K562 (cell line): Measurements from ENCODE around the gene KIF6. TPM values are rescaled to one million over a fixed set of nuclear protein-coding genes. Genes with fewer than 3 reads are reported as not detected.

Experiments
- ATAC-seq: fragments of 200-7000 bp; cut with Tn5 transposase; 3 replicates; pipeline ENCODE4 v1.9.1; 2020; ENCODE audit warnings: moderate library complexity
- BruUV-seq: library from RNA; stranded (reverse); fragments of 400-500 nt; replicated peaks from 2 replicates; lab custom pipeline; 2021; lab: Mats Ljungman, UMichigan
- CTCF ChIA-PET: fragments of 300-600 bp; formaldehyde crosslinking; extraction: SDS; loops from one replicate; lab custom pipeline; 2021; ENCODE audit warnings: low intra/inter-chr PET ratio; lab: Yijun Ruan, JAX
- POLR2A ChIA-PET: fragments of 300-600, 350-650 bp; sonication (Branson Sonifier 250); formaldehyde crosslinking; extraction: SDS; loops from one replicate; lab custom pipeline; 2021; ENCODE audit warnings: antibody characterized with exemption, inconsistent platforms; lab: Yijun Ruan, JAX
- DNase-seq, 4 experiments: peaks; one replicate each; pipeline versions ENCODE4 v3.0.0 to v3.0.0-alpha.2; 2011 to 2018; ENCODE audit warnings: low spot score in 3 of 4, mixed read lengths in 3 of 4; ENCODE audit errors: extremely low read depth in 1 of 4
- FAIRE-seq: peaks from 2 replicates; lab custom pipeline; 2011; peaks lifted over from hg19 to GRCh38; lab: Jason Lieb, UNC
- H2AFZ ChIP-seq: 2 replicates; pipeline ENCODE4 v1.6.0; 2011; ENCODE audit warnings: low read depth, low read length, control low read depth, inconsistent platforms
- H3K27ac ChIP-seq: fragments of 200-600 bp; 3 replicates; pipeline ENCODE4 v1.8.0; 2011; ENCODE audit warnings: low read depth, mild to moderate bottlenecking, control low read depth, inconsistent platforms, low read length, moderate library complexity, mixed read lengths; ENCODE audit errors: extremely low read depth
- H3K27me3 ChIP-seq, 2 experiments: fragments of 300-600 bp in 1 of 2; 2 replicates in 1 of 2; 3 replicates in 1 of 2; pipeline versions ENCODE4 v1.6.0 to v1.8.0; 2011; ENCODE audit warnings: inconsistent platforms in 2 of 2, low read length in 2 of 2, mild to moderate bottlenecking in 1 of 2, mixed read lengths in 1 of 2, moderate library complexity in 1 of 2; ENCODE audit not compliant: control insufficient read depth in 2 of 2, insufficient read depth in 2 of 2
- H3K36me3 ChIP-seq: fragments of 300-600 bp; 3 replicates; pipeline ENCODE4 v1.8.0; 2011; ENCODE audit warnings: mild to moderate bottlenecking, low read length, inconsistent platforms; ENCODE audit not compliant: control insufficient read depth, insufficient read depth
- H3K4me1 ChIP-seq, 2 experiments: fragments of 200-600 bp in 1 of 2; replicated peaks in 1 of 2; 2 replicates in 1 of 2; 3 replicates in 1 of 2; pipeline versions ENCODE4 v1.5.1 to v1.8.0; 2011; ENCODE audit warnings: inconsistent platforms in 2 of 2, low read length in 2 of 2, mild to moderate bottlenecking in 1 of 2, mixed read lengths in 1 of 2, moderate library complexity in 1 of 2; ENCODE audit not compliant: control insufficient read depth in 2 of 2, insufficient read depth in 2 of 2
- H3K4me2 ChIP-seq: 2 replicates; pipeline ENCODE4 v1.6.1; 2011; ENCODE audit warnings: low read length, control low read depth, inconsistent platforms, mixed read lengths; ENCODE audit not compliant: insufficient read depth
- H3K4me3 ChIP-seq: fragments of 200-600 bp; sonication (generic), shearing (Covaris generic); 2 replicates; pipeline ENCODE4 v1.5.1; 2016; ENCODE audit warnings: control low read depth, inconsistent platforms
- H3K79me2 ChIP-seq: fragments of 200-600 bp; 3 replicates; pipeline ENCODE4 v1.8.0; 2011; ENCODE audit warnings: low read length, inconsistent platforms; ENCODE audit not compliant: control insufficient read depth, insufficient read depth
- H3K9ac ChIP-seq, 2 experiments: 2 replicates each; pipeline versions ENCODE4 v1.6.0 to v1.6.1; 2011; ENCODE audit warnings: low read depth in 2 of 2, low read length in 2 of 2, control low read depth in 1 of 2, inconsistent platforms in 1 of 2, mild to moderate bottlenecking in 1 of 2, mixed read lengths in 1 of 2; ENCODE audit not compliant: insufficient read depth in 1 of 2
- H3K9me1 ChIP-seq: one replicate; pipeline ENCODE4 v1.6.0; 2011; ENCODE audit warnings: inconsistent platforms, mild to moderate bottlenecking, low read length, moderate library complexity; ENCODE audit not compliant: control insufficient read depth, insufficient read depth
- H3K9me3 ChIP-seq: replicated peaks from 2 replicates; pipeline ENCODE4 v1.5.1; 2011; ENCODE audit warnings: low read depth, low read length, inconsistent platforms; ENCODE audit not compliant: control insufficient read depth, insufficient read depth
- H4K20me1 ChIP-seq: replicated peaks from 2 replicates; pipeline ENCODE4 v1.6.1; 2011; ENCODE audit warnings: low read length, inconsistent platforms, mixed read lengths; ENCODE audit not compliant: control insufficient read depth, insufficient read depth
- BRD4 ChIP-seq: fragments of 200-600 bp; sonication (generic); IDR thresholded peaks from 2 replicates; pipeline ENCODE4 v1.6.1; 2017; ENCODE audit warnings: inconsistent platforms
- DNMT1 ChIP-seq: fragments of 450-650 bp; IDR thresholded peaks from 2 replicates; pipeline ENCODE4 v1.6.1; 2016; ENCODE audit warnings: antibody characterized with exemption, mild to moderate bottlenecking
- FOXP1 ChIP-seq: sonication (generic); formaldehyde crosslinking; IDR thresholded peaks from 2 replicates; pipeline ENCODE4 v1.8.0; 2022; ENCODE audit warnings: mild to moderate bottlenecking, missing genetic modification reagents
- HNRNPLL ChIP-seq: fragments of 200-400 bp; formaldehyde crosslinking; IDR thresholded peaks from 2 replicates; pipeline ENCODE4 v1.6.1; 2017; ENCODE audit warnings: low read length, low read depth, mild to moderate bottlenecking; ENCODE audit not compliant: poor library complexity, severe bottlenecking
- YBX1 ChIP-seq: fragments of 450-650 bp; IDR thresholded peaks from 2 replicates; pipeline ENCODE4 v1.7.1; 2016; ENCODE audit warnings: mild to moderate bottlenecking
- ZNF668 ChIP-seq: fragments of 250-450 bp; sonication (Bioruptor Pico); IDR thresholded peaks from 2 replicates; pipeline ENCODE4 v1.8.0; 2022; ENCODE audit warnings: mild to moderate bottlenecking, inconsistent platforms
- WGBS: fragments of 100-300 bp; shearing (Covaris generic); methylation state at CpG from one replicate; pipeline ENCODE4 v1.1.6; 2016; ENCODE audit warnings: low coverage, mixed read lengths; ENCODE audit not compliant: insufficient coverage; ENCODE audit errors: missing lambda C conversion rate; 5-methylcytosine and 5-hydroxymethylcytosine counted together
- in situ Hi-C: fragments of 300-500 bp; cut with MboI; formaldehyde crosslinking; loops from 4 replicates; pipeline ENCODE4 v1.15.0; 2018; ENCODE audit warnings: inconsistent platforms, mixed read lengths
- intact Hi-C: fragments of 100-400 bp; cut with micrococcal nuclease; formaldehyde crosslinking; loops from 2 replicates; pipeline ENCODE4 v1.14.2; 2022
- polyA plus RNA-seq, 8 experiments: library from polyadenylated mRNA; depleted of rRNA in 4 of 8; stranded (reverse) in 5 of 8; unstranded in 3 of 8; fragments of >200 nt; fragmentation: Nextera tagmentation in 2 of 8; fragmentation: Illumina TruSeq in 1 of 8; extraction: Ambion mirVana in 2 of 8; extraction: Trizol in 1 of 8; gene quantifications; 2 replicates each; pipeline versions ENCODE4 v1.2.1 to v1.2.3, GENCODE V29; 2011 to 2014; ENCODE audit warnings: inconsistent platforms in 1 of 8, missing spikeins in 1 of 8
- total RNA-seq, 7 experiments: library from RNA; depleted of rRNA in 6 of 7; stranded (reverse); fragments of >200 nt in 6 of 7; fragmentation: Illumina TruSeq in 2 of 7; extraction: Trizol in 2 of 7; gene quantifications; 2 replicates each; pipeline versions ENCODE4 v1.2.1 to v1.2.3, GENCODE V29; 2011 to 2021; ENCODE audit warnings: low replicate concordance in 1 of 7
- TF ChIP-seq, protein P1 (sequence below): fragments of 250-450 bp; sonication (Bioruptor Pico); IDR thresholded peaks from 2 replicates; pipeline ENCODE4 v1.6.1; 2021; ENCODE audit warnings: mild to moderate bottlenecking
- TF ChIP-seq, protein P2 (sequence below): sonication (generic); formaldehyde crosslinking; IDR thresholded peaks from 2 replicates; pipeline ENCODE4 v1.4.0; 2020; ENCODE audit warnings: mild to moderate bottlenecking, missing genetic modification reagents

The KIF6 gene
- total and polyA plus RNA-seq, 9 of the 15 experiments (the other 6 are each of a cell fraction or from before 2014, with no cell fraction given) = not detected

DNA sequence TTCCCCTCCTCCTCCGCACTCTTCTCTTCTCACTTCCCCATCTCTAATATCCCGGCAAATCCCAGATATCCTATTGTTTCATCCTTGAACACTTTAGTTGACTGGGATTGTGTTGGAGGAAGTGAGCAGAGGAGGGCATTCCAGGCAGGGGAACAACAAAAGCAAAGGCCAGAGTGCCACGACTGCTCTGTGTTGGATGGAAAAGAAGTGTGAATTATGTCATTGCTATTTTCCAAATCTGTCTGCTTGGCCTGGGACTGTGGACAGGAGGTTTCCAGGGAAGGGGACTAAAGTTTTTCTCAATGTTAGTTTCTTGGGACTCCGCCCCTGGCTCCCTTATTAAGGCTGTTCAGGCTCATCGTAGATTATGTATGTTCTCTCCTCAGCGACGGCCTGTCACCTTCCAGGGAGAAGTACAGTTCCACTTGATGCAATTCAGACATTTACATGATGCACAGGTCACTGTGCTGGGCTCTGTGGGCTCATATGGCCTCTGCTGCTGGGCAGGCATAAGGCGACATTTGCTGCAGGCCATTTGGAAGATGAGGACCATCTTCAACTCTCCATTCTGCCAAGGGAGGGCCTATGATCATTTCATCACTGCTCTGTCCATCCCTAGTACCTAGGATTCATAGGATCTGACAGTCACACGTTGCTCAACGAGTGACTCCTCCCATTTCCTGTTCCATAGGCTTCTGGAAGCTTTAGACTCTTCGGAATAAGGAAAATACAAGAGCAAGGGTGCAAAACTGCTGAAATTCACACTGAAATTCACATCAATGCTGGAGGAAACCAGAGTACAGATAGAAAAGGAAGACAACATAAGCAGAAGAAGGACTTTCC is 303.6 kb downstream of the KIF6 start:
- Histone ChIP-seq H3K9me1 (no peaks in the 10 kb centered on the region), H3K9me3 (no peaks in the 10 kb centered on the region), H3K27ac (no peak overlapping the region), H2AFZ (no peak overlapping the region), H4K20me1 (no peaks in the 10 kb centered on the region), H3K9ac (no peak overlapping the region), H3K4me1 (no peaks in the 10 kb centered on the region), H3K4me2 (no peak overlapping the region), H3K36me3 (no peaks in the 10 kb centered on the region), H3K27me3 (peaks cover 10 to 28% of the 10 kb centered on the region in 2 experiments; a peak in 3 of 5 replicates), H3K4me3 (no peak overlapping the region), H3K79me2 (no peaks in the 10 kb centered on the region)
- intact Hi-C loops = no loop called here
- ChIA-PET CTCF (no interaction called here), POLR2A (no interaction called here)
- DNase-seq (no peak), ATAC-seq (no peak), FAIRE-seq (no peak)
- TF ChIP-seq DNMT1 (no peak), YBX1 (no peak), BRD4 (no peak), HNRNPLL (no peak), FOXP1 (no peak), ZNF668 (no peak)
- TF ChIP-seq, protein P1, sequence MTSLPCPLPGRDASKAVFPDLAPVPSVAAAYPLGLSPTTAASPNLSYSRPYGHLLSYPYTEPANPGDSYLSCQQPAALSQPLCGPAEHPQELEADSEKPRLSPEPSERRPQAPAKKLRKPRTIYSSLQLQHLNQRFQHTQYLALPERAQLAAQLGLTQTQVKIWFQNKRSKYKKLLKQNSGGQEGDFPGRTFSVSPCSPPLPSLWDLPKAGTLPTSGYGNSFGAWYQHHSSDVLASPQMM = no peak
- TF ChIP-seq, protein P2, sequence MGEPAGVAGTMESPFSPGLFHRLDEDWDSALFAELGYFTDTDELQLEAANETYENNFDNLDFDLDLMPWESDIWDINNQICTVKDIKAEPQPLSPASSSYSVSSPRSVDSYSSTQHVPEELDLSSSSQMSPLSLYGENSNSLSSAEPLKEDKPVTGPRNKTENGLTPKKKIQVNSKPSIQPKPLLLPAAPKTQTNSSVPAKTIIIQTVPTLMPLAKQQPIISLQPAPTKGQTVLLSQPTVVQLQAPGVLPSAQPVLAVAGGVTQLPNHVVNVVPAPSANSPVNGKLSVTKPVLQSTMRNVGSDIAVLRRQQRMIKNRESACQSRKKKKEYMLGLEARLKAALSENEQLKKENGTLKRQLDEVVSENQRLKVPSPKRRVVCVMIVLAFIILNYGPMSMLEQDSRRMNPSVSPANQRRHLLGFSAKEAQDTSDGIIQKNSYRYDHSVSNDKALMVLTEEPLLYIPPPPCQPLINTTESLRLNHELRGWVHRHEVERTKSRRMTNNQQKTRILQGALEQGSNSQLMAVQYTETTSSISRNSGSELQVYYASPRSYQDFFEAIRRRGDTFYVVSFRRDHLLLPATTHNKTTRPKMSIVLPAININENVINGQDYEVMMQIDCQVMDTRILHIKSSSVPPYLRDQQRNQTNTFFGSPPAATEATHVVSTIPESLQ (CRISPR knock-in tag) = no peak
- in situ Hi-C loops = no loop called here
- WGBS = 1% methylated on average over 11 of the region's 11 CpGs
- BruUV-seq = no TSS peak
